HG02938 (cell line): ENCODE measurements around the gene CD28.
"Not testable (repeated sequence)": the region's sequence is repeated elsewhere in the genome, so short reads cannot be mapped to it uniquely, and the experiment has no call there.

Source experiments
- ATAC-seq: cut with Tn5 transposase; IDR thresholded peaks from one replicate; pipeline ENCODE4 v1.9.1; 2021; ENCODE audit warnings: mild to moderate bottlenecking, moderate library complexity; ENCODE audit not compliant: unreplicated experiment

Gene CD28

GRCh38 chr2:203685789-203686420, 20.5 kb upstream of the CD28 start:
- no peak for ATAC-seq

GRCh38 chr2:203687165-203687564, 19.3 kb upstream of the CD28 start:
- ATAC-seq: no peak

- ATAC-seq: peak; percentile 63
Measured at GRCh38 chr2:203688798-203689197, 17.6 kb upstream of the CD28 start.

- ATAC-seq: peak; percentile 56
Measured at GRCh38 chr2:203689426-203690116, 16.9 kb upstream of the CD28 start.

GRCh38 chr2:203690117-203690431, 16.4 kb upstream of the CD28 start:
- no peak for ATAC-seq

GRCh38 chr2:203690441-203691047, 15.9 kb upstream of the CD28 start:
- ATAC-seq: no peak

GRCh38 chr2:203691149-203691548, 15.3 kb upstream of the CD28 start:
- ATAC-seq: no peak

- no peak for ATAC-seq
Measured at GRCh38 chr2:203692031-203692710, 14.3 kb upstream of the CD28 start.

GRCh38 chr2:203693242-203693879, 13.1 kb upstream of the CD28 start:
- ATAC-seq: no peak

GRCh38 chr2:203694191-203694590, 12.2 kb upstream of the CD28 start:
- no peak for ATAC-seq

- no peak for ATAC-seq
Measured at GRCh38 chr2:203697190-203697589, 9.2 kb upstream of the CD28 start.

GRCh38 chr2:203697763-203698162, 8.7 kb upstream of the CD28 start:
- not testable (repeated sequence) for ATAC-seq

GRCh38 chr2:203698410-203698809, 8.0 kb upstream of the CD28 start:
- ATAC-seq: not testable (repeated sequence)

- ATAC-seq: no peak
Measured at GRCh38 chr2:203704430-203704829, 2.0 kb upstream of the CD28 start.

GRCh38 chr2:203705178-203705577, 1.3 kb upstream of the CD28 start:
- ATAC-seq: no peak

- ATAC-seq: no peak
Measured at GRCh38 chr2:203707530-203707929, 1.1 kb downstream of the CD28 start.

- ATAC-seq: no peak
Measured at GRCh38 chr2:203708846-203709396, 2.5 kb downstream of the CD28 start.

- no peak for ATAC-seq
Measured at GRCh38 chr2:203709416-203710040, 3.1 kb downstream of the CD28 start.

- ATAC-seq: no peak
Measured at GRCh38 chr2:203710226-203710625, 3.8 kb downstream of the CD28 start.

- ATAC-seq: no peak
Measured at GRCh38 chr2:203710952-203711351, 4.5 kb downstream of the CD28 start.

- no peak for ATAC-seq
Measured at GRCh38 chr2:203711399-203711798, 5.0 kb downstream of the CD28 start.
